GM10266 (cell line): ENCODE measurements around the gene B4GALT6.
A peak's percentile ranks its signal among the peaks of the same experiment; 100 is the strongest.

Experiments used
- DNase-seq: peaks from one replicate; pipeline ENCODE4 v3.0.0; 2012; ENCODE audit errors: extremely low spot score
- TF ChIP-seq, protein P1 (sequence below): IDR thresholded peaks from 2 replicates; pipeline ENCODE4 v1.5.1; 2012; ENCODE audit warnings: mild to moderate bottlenecking, low read depth; ENCODE audit not compliant: control insufficient read depth, insufficient read depth; ENCODE audit errors: missing control alignments

B4GALT6 gene

DNA sequence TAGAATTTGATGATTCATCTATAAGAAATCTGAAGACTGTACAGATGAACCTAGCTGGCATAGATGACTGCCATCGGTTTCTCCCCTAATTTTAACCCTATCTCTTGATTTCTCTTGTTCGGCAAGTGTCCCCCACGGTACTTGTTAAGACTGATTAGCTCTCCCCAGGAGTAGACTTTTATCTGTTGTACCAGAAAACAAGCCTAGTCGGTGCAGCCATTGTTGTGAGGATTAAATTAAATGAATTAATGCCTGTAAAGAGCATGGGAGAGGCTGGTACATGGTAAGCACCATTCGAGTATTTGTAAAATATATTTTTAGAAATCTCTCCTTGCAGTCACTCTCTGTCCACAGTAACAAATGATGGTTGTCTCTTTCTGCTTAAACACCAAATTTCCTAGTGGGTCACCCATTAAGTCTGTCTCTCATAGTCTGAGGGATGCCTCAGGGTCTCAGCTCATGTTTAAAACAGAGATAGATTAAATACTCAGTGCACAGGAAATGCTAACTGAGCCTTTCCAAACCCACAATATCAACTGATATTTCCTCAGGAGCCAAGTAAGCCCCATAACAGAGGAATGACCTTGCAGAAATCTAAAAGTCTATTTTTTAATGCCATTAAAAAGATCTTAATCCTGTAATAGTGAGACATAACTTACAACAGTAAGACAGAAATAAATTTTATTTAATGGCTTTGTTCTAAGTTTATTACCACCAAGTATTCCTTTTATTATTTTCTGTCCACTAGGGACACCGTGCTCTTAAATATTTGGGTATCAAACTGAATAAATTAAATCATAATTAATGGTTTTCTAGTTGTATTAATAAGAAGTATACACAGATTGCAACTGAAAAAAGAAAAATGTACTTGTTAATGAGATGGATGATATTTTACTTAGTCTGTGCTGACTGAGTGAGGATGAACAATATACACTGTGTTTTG lies 2.9 kb upstream of the B4GALT6 start:
- TF ChIP-seq, protein P1, sequence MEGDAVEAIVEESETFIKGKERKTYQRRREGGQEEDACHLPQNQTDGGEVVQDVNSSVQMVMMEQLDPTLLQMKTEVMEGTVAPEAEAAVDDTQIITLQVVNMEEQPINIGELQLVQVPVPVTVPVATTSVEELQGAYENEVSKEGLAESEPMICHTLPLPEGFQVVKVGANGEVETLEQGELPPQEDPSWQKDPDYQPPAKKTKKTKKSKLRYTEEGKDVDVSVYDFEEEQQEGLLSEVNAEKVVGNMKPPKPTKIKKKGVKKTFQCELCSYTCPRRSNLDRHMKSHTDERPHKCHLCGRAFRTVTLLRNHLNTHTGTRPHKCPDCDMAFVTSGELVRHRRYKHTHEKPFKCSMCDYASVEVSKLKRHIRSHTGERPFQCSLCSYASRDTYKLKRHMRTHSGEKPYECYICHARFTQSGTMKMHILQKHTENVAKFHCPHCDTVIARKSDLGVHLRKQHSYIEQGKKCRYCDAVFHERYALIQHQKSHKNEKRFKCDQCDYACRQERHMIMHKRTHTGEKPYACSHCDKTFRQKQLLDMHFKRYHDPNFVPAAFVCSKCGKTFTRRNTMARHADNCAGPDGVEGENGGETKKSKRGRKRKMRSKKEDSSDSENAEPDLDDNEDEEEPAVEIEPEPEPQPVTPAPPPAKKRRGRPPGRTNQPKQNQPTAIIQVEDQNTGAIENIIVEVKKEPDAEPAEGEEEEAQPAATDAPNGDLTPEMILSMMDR, result no peak
- DNase-seq, result no peak

DNA sequence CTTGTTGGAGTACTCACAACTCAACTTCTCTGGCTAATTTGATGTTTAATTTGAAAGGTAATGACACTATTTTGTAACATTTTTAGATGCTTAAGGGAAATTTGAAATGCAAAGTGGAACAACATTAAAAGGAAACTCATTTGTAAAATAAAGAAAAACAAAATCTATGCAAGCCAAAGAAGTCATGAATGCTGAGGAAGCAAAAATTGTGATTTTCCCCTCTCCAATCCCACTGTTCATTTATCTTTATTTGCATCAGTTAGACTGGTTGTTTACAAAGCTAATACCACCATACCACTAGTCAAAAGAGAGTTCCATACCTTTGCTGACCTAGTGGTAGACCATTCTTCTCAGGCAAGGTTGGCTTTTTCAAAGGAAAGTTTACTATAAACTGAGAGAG lies 2.2 kb upstream of the B4GALT6 start:
- DNase-seq, result no peak
- TF ChIP-seq, protein P1, result no peak

DNA sequence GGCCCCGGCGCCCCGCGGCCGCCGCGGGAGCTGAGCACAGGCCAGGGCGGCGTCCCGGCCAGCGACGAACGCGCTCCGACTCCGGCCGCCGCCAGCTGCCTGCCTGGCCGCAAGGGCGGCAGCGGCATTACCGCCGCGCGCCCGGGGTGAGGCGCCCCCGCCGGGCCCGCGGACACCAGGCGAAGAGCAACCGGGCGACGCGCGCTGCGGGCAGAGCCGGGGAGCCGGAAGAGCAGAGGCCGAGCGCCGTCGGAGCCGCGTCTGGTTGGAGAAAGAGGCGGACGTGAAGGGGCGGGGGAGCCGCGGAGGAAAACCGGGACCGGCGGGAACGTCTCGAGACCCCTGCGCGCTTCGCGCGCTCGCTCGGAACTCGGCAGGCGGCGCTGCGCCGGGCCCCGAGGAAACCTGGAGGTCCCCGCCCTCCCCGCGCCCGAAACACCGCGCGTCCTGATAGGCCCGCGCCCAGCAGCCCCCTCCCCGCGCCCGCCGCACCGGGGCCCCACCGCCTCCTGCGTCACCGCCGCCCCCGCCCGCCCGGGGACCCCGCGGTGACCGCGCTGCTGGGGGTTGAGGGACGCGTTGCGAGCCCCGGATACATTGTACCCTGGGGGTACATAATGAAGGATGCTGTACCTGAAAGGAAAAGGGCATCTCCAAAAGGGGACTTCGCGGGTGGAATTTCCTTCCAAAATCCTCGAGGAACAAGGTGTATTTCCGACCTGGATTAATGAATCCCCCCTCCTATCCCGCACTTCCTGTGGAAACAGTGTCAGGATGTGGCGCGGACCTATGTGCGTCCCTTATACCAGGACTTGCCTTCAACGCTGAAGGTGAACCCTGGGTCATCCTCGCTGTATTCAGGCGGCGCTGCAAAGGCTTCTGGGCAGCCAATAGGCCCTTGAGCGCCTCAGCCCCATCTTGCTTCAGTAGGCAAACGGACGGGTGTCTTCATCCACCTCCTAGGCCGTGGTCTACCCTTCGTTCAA lies 1.0 kb upstream of the B4GALT6 start:
- TF ChIP-seq, protein P1, result peak; percentile 67

DNA sequence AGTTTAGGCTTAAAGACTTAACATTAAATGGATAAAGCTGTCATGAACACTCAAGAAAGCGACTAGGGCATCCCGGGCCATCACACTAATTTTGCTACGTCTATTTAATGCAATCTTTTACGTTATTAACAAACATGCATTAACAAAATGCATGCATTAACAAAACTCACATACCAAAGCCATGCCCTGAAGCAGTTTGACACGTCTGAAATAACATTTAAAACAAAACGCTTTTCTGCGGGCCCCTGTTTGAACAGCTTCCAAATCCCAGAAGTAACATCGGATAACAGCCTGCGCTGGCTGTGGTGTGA lies 458 bp downstream of the B4GALT6 start:
- TF ChIP-seq, protein P1, result no peak
- no peak for DNase-seq

More for the DNA sequence above, 1.0 kb upstream of the B4GALT6 start:
- DNase-seq, result peak; percentile 94

DNA sequence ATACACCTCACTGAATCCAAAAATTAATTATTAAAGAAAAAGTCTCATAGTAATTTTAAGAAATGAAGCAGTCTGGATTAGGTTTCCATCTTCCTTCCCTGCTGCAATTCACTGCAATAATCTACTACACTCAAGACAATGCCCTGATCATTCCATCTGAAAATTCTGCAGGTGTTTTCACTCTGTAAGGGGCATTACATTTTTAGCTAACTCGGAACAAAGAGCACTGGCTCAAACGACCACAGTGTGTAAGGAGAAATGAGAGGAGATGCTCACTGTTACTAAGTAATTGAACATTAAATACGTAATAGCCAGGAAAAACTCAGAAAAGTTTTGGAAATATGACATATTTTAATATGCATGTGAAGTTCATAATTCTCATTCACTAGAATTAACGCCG lies 1.3 kb downstream of the B4GALT6 start:
- TF ChIP-seq, protein P1, result no peak
- no peak for DNase-seq

DNA sequence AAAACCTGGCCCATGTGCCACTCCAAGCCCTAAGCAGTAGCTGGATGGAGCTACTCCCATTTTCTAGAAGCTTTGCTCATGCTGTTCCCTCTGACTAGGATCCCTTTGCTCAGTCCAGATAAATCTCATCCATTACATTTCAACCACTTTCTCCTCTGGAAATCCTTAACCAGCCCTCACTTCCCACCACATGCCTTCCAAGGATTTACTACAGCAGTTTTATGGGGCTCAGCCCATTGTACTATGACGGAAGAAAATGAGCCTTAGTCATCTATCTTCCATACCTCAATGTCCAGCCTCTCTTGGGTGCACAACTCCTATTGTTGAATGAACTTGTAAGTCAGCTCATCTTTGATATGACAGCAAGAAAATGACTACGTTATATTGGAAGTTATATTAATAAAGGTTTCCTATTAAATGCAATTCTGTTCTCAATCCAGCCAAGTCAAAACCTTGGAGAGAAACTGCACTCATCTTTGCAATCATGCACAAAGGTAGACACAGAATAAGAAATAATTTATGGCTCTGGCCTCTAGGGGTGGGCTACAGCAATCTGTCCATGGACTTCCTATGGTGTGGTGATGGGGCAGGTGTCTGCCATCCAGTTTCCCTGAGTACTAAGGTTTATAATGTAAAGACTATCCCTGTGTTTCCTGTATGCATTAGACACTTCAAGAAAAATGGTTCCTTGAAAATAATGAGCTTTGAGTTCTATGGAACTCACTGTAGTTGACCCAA lies 3.4 kb downstream of the B4GALT6 start:
- DNase-seq, result peak; percentile 38
- TF ChIP-seq, protein P1, result peak; percentile 32
